H1 (cell line): ENCODE results near the gene FAM222B. TPM values are rescaled to one million over a fixed set of nuclear protein-coding genes. Genes with fewer than 3 reads are reported as not detected.

Source experiments
- EGR1 ChIP-seq: IDR thresholded peaks from 2 replicates; pipeline ENCODE4 v1.6.1; 2011; ENCODE audit warnings: low read depth, low read length, borderline replicate concordance
- SP2 ChIP-seq: IDR thresholded peaks from 2 replicates; pipeline ENCODE4 v1.6.1; 2012; ENCODE audit warnings: mild to moderate bottlenecking, low read length, inconsistent platforms
- TAF1 ChIP-seq: IDR thresholded peaks from 2 replicates; pipeline ENCODE4 v1.6.1; 2011; ENCODE audit warnings: mild to moderate bottlenecking, low read depth, low read length
- polyA plus RNA-seq, 7 experiments: library from polyadenylated mRNA; depleted of rRNA in 3 of 7; stranded (reverse) in 5 of 7; unstranded in 2 of 7; fragments of >200 nt in 5 of 7; fragments of 200-250 nt in 2 of 7; gene quantifications; 1 replicate in 5 of 7; 2 replicates in 1 of 7; 4 replicates in 1 of 7; pipeline versions ENCODE4 v1.2.1 to v1.2.3, GENCODE V29; 2011 to 2013; ENCODE audit warnings: missing spikeins in 2 of 7, mixed read lengths in 2 of 7
- total RNA-seq: library from RNA; stranded (reverse); fragmentation: NEBNext Ultra II Directional; extraction: Animal tissue kit (Norgen Biotek cat#: 25700); gene quantifications from 2 replicates; pipeline ENCODE4 v1.2.1, GENCODE V29; 2021
- TF ChIP-seq, protein P1 (sequence below): fragments of 300-600 bp; sonication (generic); IDR thresholded peaks from 2 replicates; pipeline ENCODE4 v1.7.1; 2012; ENCODE audit warnings: low read length, moderate library complexity, mild to moderate bottlenecking, inconsistent platforms; ENCODE audit not compliant: insufficient replicate concordance
- TF ChIP-seq, protein P2 (sequence below): IDR thresholded peaks from 2 replicates; pipeline ENCODE4 v1.6.1; 2011; ENCODE audit warnings: low read length, improper control_type of control experiment

FAM222B gene
- total and polyA plus RNA-seq, 2 of the 8 experiments (the other 6 are each of a cell fraction or from before 2014, with no cell fraction given) = 42.1 to 81.7 TPM

DNA sequence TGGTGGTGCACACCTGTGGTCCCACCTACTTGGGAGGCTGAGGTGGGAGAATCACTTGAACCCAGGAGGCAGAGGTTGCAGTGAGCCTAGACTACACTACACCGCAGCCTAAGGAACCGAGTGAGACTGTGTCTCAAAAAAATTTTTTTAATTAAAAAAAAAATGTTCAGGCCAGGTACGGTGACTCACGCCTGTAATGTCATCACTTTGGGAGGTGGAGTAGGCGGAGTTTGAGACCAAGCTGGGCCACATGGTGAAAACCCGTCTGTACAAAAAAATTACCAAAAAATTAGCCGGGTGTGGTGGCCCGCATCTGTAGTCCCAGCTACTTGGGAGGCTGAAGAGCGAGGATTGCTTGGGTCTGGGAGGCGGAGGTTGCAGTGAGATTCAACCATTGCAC lies 3.6 kb upstream of the FAM222B start (continued):
- TF ChIP-seq, protein P1, sequence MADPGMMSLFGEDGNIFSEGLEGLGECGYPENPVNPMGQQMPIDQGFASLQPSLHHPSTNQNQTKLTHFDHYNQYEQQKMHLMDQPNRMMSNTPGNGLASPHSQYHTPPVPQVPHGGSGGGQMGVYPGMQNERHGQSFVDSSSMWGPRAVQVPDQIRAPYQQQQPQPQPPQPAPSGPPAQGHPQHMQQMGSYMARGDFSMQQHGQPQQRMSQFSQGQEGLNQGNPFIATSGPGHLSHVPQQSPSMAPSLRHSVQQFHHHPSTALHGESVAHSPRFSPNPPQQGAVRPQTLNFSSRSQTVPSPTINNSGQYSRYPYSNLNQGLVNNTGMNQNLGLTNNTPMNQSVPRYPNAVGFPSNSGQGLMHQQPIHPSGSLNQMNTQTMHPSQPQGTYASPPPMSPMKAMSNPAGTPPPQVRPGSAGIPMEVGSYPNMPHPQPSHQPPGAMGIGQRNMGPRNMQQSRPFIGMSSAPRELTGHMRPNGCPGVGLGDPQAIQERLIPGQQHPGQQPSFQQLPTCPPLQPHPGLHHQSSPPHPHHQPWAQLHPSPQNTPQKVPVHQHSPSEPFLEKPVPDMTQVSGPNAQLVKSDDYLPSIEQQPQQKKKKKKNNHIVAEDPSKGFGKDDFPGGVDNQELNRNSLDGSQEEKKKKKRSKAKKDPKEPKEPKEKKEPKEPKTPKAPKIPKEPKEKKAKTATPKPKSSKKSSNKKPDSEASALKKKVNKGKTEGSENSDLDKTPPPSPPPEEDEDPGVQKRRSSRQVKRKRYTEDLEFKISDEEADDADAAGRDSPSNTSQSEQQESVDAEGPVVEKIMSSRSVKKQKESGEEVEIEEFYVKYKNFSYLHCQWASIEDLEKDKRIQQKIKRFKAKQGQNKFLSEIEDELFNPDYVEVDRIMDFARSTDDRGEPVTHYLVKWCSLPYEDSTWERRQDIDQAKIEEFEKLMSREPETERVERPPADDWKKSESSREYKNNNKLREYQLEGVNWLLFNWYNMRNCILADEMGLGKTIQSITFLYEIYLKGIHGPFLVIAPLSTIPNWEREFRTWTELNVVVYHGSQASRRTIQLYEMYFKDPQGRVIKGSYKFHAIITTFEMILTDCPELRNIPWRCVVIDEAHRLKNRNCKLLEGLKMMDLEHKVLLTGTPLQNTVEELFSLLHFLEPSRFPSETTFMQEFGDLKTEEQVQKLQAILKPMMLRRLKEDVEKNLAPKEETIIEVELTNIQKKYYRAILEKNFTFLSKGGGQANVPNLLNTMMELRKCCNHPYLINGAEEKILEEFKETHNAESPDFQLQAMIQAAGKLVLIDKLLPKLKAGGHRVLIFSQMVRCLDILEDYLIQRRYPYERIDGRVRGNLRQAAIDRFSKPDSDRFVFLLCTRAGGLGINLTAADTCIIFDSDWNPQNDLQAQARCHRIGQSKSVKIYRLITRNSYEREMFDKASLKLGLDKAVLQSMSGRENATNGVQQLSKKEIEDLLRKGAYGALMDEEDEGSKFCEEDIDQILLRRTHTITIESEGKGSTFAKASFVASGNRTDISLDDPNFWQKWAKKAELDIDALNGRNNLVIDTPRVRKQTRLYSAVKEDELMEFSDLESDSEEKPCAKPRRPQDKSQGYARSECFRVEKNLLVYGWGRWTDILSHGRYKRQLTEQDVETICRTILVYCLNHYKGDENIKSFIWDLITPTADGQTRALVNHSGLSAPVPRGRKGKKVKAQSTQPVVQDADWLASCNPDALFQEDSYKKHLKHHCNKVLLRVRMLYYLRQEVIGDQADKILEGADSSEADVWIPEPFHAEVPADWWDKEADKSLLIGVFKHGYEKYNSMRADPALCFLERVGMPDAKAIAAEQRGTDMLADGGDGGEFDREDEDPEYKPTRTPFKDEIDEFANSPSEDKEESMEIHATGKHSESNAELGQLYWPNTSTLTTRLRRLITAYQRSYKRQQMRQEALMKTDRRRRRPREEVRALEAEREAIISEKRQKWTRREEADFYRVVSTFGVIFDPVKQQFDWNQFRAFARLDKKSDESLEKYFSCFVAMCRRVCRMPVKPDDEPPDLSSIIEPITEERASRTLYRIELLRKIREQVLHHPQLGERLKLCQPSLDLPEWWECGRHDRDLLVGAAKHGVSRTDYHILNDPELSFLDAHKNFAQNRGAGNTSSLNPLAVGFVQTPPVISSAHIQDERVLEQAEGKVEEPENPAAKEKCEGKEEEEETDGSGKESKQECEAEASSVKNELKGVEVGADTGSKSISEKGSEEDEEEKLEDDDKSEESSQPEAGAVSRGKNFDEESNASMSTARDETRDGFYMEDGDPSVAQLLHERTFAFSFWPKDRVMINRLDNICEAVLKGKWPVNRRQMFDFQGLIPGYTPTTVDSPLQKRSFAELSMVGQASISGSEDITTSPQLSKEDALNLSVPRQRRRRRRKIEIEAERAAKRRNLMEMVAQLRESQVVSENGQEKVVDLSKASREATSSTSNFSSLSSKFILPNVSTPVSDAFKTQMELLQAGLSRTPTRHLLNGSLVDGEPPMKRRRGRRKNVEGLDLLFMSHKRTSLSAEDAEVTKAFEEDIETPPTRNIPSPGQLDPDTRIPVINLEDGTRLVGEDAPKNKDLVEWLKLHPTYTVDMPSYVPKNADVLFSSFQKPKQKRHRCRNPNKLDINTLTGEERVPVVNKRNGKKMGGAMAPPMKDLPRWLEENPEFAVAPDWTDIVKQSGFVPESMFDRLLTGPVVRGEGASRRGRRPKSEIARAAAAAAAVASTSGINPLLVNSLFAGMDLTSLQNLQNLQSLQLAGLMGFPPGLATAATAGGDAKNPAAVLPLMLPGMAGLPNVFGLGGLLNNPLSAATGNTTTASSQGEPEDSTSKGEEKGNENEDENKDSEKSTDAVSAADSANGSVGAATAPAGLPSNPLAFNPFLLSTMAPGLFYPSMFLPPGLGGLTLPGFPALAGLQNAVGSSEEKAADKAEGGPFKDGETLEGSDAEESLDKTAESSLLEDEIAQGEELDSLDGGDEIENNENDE = no peak
- no peak for TF ChIP-seq EGR1
- TF ChIP-seq, protein P2, sequence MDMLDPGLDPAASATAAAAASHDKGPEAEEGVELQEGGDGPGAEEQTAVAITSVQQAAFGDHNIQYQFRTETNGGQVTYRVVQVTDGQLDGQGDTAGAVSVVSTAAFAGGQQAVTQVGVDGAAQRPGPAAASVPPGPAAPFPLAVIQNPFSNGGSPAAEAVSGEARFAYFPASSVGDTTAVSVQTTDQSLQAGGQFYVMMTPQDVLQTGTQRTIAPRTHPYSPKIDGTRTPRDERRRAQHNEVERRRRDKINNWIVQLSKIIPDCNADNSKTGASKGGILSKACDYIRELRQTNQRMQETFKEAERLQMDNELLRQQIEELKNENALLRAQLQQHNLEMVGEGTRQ = no peak
- no peak for TF ChIP-seq SP2
- TF ChIP-seq TAF1 = no peak
- TF ChIP-seq, all 59 proteins: peak for 0
